ENCODE results near the gene HGD. TPM values are rescaled to one million over a fixed set of nuclear protein-coding genes. Genes with fewer than 3 reads are reported as not detected.

The HGD gene
- 0.27 TPM in 1 of 2 replicates, not detected in the other for total RNA-seq

GRCh38 chr3:120682095-120682681 is at the start of gene HGD:
HGD (minus strand) TSS chr3:120682239; CDS start chr3:120682111, 128 bp downstream.

GRCh38 chr3:120596116-120596852 is 85.8 kb downstream of the HGD start, which contains the start of gene NDUFB4:
NDUFB4 (plus strand) TSS chr3:120596336; CDS start chr3:120596360, 24 bp downstream.

Other genes starting within 250 kb of the HGD start
- 415 and 542 TPM in 2 replicates for gene FSTL1, start 231.2 kb downstream of the HGD start, total RNA-seq
- gene NDUFB4, start 85.9 kb downstream of the HGD start, total RNA-seq, result 27.7 and 39.7 TPM in 2 replicates
- 6.4 and 11.7 TPM in 2 replicates for gene RABL3, start 60.3 kb upstream of the HGD start, total RNA-seq
- 21.7 and 30.8 TPM in 2 replicates for gene GTF2E1, start 60.5 kb upstream of the HGD start, total RNA-seq
- gene STXBP5L, start 226.0 kb upstream of the HGD start, total RNA-seq, result not detected in 2 replicates

Measured in endothelial cell of coronary artery (primary cell).